ENCODE results near the gene SHOX.

DNA sequence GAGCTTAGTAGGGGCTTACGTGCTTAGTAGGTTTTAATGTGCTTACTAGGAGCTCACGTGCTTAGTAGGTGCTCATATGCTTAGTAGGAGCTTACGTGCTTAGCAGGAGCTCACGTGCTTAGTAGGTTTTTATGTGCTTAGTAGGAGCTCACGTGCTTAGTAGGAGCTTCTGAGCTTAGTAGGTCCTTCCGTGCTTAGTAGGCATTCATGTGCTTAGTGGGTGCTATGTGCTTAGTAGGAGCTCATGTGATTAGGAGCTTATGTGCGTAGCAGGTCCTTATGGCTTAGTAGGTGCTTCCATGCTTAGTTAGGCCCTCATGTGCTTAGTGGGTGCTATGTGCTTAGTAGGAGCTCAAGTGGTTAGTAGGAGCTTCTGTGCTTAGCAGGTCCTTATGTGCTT, 59.4 kb downstream of the SHOX start:
- TF ChIP-seq, protein P1, sequence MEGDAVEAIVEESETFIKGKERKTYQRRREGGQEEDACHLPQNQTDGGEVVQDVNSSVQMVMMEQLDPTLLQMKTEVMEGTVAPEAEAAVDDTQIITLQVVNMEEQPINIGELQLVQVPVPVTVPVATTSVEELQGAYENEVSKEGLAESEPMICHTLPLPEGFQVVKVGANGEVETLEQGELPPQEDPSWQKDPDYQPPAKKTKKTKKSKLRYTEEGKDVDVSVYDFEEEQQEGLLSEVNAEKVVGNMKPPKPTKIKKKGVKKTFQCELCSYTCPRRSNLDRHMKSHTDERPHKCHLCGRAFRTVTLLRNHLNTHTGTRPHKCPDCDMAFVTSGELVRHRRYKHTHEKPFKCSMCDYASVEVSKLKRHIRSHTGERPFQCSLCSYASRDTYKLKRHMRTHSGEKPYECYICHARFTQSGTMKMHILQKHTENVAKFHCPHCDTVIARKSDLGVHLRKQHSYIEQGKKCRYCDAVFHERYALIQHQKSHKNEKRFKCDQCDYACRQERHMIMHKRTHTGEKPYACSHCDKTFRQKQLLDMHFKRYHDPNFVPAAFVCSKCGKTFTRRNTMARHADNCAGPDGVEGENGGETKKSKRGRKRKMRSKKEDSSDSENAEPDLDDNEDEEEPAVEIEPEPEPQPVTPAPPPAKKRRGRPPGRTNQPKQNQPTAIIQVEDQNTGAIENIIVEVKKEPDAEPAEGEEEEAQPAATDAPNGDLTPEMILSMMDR (IDR thresholded peaks at IDR 0.05; ENCODE audit: borderline replicate concordance, extremely low read depth, low read length, poor library complexity, severe bottlenecking), result no peak
- no peak for TF ChIP-seq EZH2 (IDR thresholded peaks at IDR 0.05; ENCODE audit: borderline replicate concordance, low read depth, low read length, severe bottlenecking)
